Peyer's patch (tissue), 4 donors: ENCODE measurements around the gene C17orf78. TPM values are rescaled to one million over a fixed set of nuclear protein-coding genes. Genes with fewer than 3 reads are reported as not detected.
"Not testable (repeated sequence)": the region's sequence is repeated elsewhere in the genome, so short reads cannot be mapped to it uniquely, and the experiment has no call there.

Experiments
- DNase-seq, 3 donors: peaks; one replicate each; pipeline ENCODE4 v3.0.0-alpha.2; 2017 to 2019
- H3K27ac ChIP-seq, 4 donors: fragments of 200-600 bp; sonication (generic); one replicate each; pipeline ENCODE4 v1.5.1; 2016 to 2019
- H3K27me3 ChIP-seq, 2 donors: fragments of 200-600 bp; sonication (generic); one replicate each; pipeline ENCODE4 v1.5.1; 2019
- H3K36me3 ChIP-seq, 3 donors: fragments of 200-600 bp; sonication (generic); one replicate each; pipeline ENCODE4 v1.5.1; 2016 to 2019
- H3K4me1 ChIP-seq, 4 donors: fragments of 200-600 bp; sonication (generic); one replicate each; pipeline ENCODE4 v1.5.1; 2016 to 2019
- H3K4me3 ChIP-seq, 4 donors: fragments of 200-600 bp; sonication (generic); 1 replicate in 3 of 4; 2 replicates in 1 of 4; pipeline ENCODE4 v1.5.1; 2016 to 2019; ENCODE audit warnings: mild to moderate bottlenecking in 1 of 4
- H3K9me3 ChIP-seq, 4 donors: fragments of 200-600 bp; sonication (generic); one replicate each; pipeline ENCODE4 v1.5.1; 2016 to 2019; ENCODE audit warnings: mild to moderate bottlenecking in 1 of 4
- CTCF ChIP-seq, 6 experiments: fragments of 450-650 bp in 4 of 6; fragments of 200-600 bp in 2 of 6; sonication (generic) in 1 of 6; IDR thresholded peaks; one replicate each; pipeline ENCODE4 v1.5.1; 2017 to 2019; ENCODE audit warnings: antibody characterized with exemption in 6 of 6, mild to moderate bottlenecking in 3 of 6, moderate library complexity in 1 of 6
- POLR2A ChIP-seq, 2 donors: fragments of 450-650 bp; IDR thresholded peaks; one replicate each; pipeline ENCODE4 v1.5.1; 2017; ENCODE audit warnings: antibody characterized with exemption in 2 of 2, mild to moderate bottlenecking in 2 of 2, moderate library complexity in 2 of 2
- total RNA-seq, 4 donors: library from RNA; depleted of rRNA; stranded (reverse); fragments of >200 nt; gene quantifications; one replicate each; pipeline ENCODE4 v1.1.0, GENCODE V29; 2016

The C17orf78 gene
- total RNA-seq, 4 donors from 2014 or later, result 5.0 to 105 (median 73.9) TPM

- Histone ChIP-seq H3K36me3 (no peaks in the 10 kb centered on the region), H3K27ac (no peak overlapping the region), H3K4me1 (peaks cover 0 to 5% (median 0%) of the 10 kb centered on the region in 4 donors), H3K27me3 (no peaks in the 10 kb centered on the region), H3K9me3 (no peaks in the 10 kb centered on the region), H3K4me3 (no peak overlapping the region)
- DNase-seq, result no peak
- TF ChIP-seq CTCF (IDR thresholded peaks at IDR 0.05) (no peak), POLR2A (IDR thresholded peaks at IDR 0.05) (no peak)
These were observed 23.5 kb downstream of the C17orf78 start for GRCh38 chr17:37399265-37399803.

GRCh38 chr17:37400505-37400904, 24.7 kb downstream of the C17orf78 start:
- DNase-seq, result no peak
- no peak overlapping the region for H3K27ac ChIP-seq
- H3K36me3 ChIP-seq, result no peaks in the 10 kb centered on the region
- no peak for TF ChIP-seq CTCF (IDR thresholded peaks at IDR 0.05)
- TF ChIP-seq POLR2A (IDR thresholded peaks at IDR 0.05), result no peak
- H3K9me3 ChIP-seq, result no peaks in the 10 kb centered on the region
- H3K4me3 ChIP-seq, result no peak overlapping the region
- H3K4me1 ChIP-seq, result peaks cover 0 to 5% (median 0%) of the 10 kb centered on the region in 4 donors
- no peaks in the 10 kb centered on the region for H3K27me3 ChIP-seq

GRCh38 chr17:37405522-37405921, 29.7 kb downstream of the C17orf78 start:
- Histone ChIP-seq H3K27ac (peak overlapping the region in 1 of 4 donors; percentile 99), H3K4me3 (peak overlapping the region in 3 of 4 donors; percentile 80 to 94 (median 81))
- H3K27me3 ChIP-seq, H3K4me1 ChIP-seq, H3K36me3 ChIP-seq, H3K9me3 ChIP-seq, DNase-seq: not testable (repeated sequence)

- no peak for DNase-seq
- peaks cover 0 to under 1% (median 0%) of the 10 kb centered on the region in 3 donors for H3K36me3 ChIP-seq
- peak overlapping the region; percentile 69 to 94 (median 80) for H3K4me3 ChIP-seq
- no peaks in the 10 kb centered on the region for H3K9me3 ChIP-seq
- peaks cover 0 to 9% (median 4%) of the 10 kb centered on the region in 4 donors for H3K4me1 ChIP-seq
- H3K27ac ChIP-seq, result peak overlapping the region; percentile 88 to 99 (median 95)
- no peaks in the 10 kb centered on the region for H3K27me3 ChIP-seq
- TF ChIP-seq CTCF (IDR thresholded peaks at IDR 0.05), result peak in 1 of 6 experiments; percentile 6
- no peak for TF ChIP-seq POLR2A (IDR thresholded peaks at IDR 0.05)
These were observed 30.3 kb downstream of the C17orf78 start for GRCh38 chr17:37405955-37406634.

GRCh38 chr17:37406635-37407461, 31.1 kb downstream of the C17orf78 start, which contains the start of the genes ACACA and TADA2A:
Gene ACACA, minus strand, starts transcription at chr17:37406836. Its CDS starts 537 bp downstream, at chr17:37406299.
Gene TADA2A, plus strand, starts transcription at chr17:37406886. Its CDS starts 4,480 bp downstream, at chr17:37411366.
- Histone ChIP-seq H3K4me1 (peaks cover 0 to 9% (median 4%) of the 10 kb centered on the region in 4 donors), H3K4me3 (peak within 1 kb of the TSS; percentile 69 to 94 (median 80)), H3K36me3 (peaks cover 0 to 8% (median 0%) of the 10 kb centered on the region in 3 donors), H3K27ac (peak within 1 kb of the TSS; percentile 88 to 99 (median 95)), H3K27me3 (no peaks in the 10 kb centered on the region), H3K9me3 (no peaks in the 10 kb centered on the region)
- peak; percentile 74 to 90 (median 88) for DNase-seq
- TF ChIP-seq CTCF (IDR thresholded peaks at IDR 0.05), result peak in 3 of 6 experiments; percentile 41 to 46 (median 45)
- TF ChIP-seq POLR2A (IDR thresholded peaks at IDR 0.05), result peak; percentile 50 to 74

- H3K4me3 ChIP-seq, H3K9me3 ChIP-seq, H3K27ac ChIP-seq, DNase-seq, H3K4me1 ChIP-seq, H3K27me3 ChIP-seq: not testable (repeated sequence)
- H3K36me3 ChIP-seq, result peaks cover 0 to 20% (median 0%) of the 10 kb centered on the region in 3 donors
These were observed 32.3 kb downstream of the C17orf78 start for GRCh38 chr17:37408145-37408479.
